Gastrocnemius medialis (tissue), 4 donors: Measurements from ENCODE around the gene ELF2.

Experiments used
- CTCF ChIP-seq, 5 experiments: fragments of 450-650 bp in 3 of 5; fragments of 200-600 bp in 2 of 5; sonication (generic) in 2 of 5; IDR thresholded peaks in 4 of 5; conservative IDR thresholded peaks in 1 of 5; 1 replicate in 4 of 5; 2 replicates in 1 of 5; pipeline ENCODE4 v1.5.1; 2016 to 2019; ENCODE audit warnings: antibody characterized with exemption in 5 of 5, mild to moderate bottlenecking in 3 of 5, moderate library complexity in 3 of 5
- POLR2A ChIP-seq, 2 donors: fragments of 450-650 bp; IDR thresholded peaks; one replicate each; pipeline ENCODE4 v1.6.1; 2017; ENCODE audit warnings: antibody characterized with exemption in 2 of 2, mild to moderate bottlenecking in 2 of 2, moderate library complexity in 2 of 2

- TF ChIP-seq CTCF (IDR thresholded peaks at IDR 0.05 in 4 of 5, conservative IDR thresholded peaks at IDR 0.05 in 1 of 5), result peak in 2 of 5 experiments; percentile 40 to 53
- peak; percentile 87 to 97 for TF ChIP-seq POLR2A (IDR thresholded peaks at IDR 0.05)
Measured at GRCh38 chr4:139015269-139015947, 161.6 kb downstream of the ELF2 start, which contains the start of gene NOCT.
